ENCODE measurements around the gene ARFIP2.

ARFIP2 gene

GRCh38 chr11:6440906-6441358, 40.2 kb downstream of the ARFIP2 start, which contains the start of gene HPX:
Gene HPX (minus strand): TSS chr11:6440987. CDS start chr11:6440963, 24 bp downstream.
- DNase-seq: no peak

- peak; percentile 70 to 76 for DNase-seq
Measured at GRCh38 chr11:6438979-6439571, 42.1 kb downstream of the ARFIP2 start.

GRCh38 chr11:6437993-6438392, 43.1 kb downstream of the ARFIP2 start:
- peak; percentile 65 to 77 for DNase-seq

GRCh38 chr11:6437423-6437822, 43.7 kb downstream of the ARFIP2 start:
- DNase-seq: no peak

GRCh38 chr11:6433998-6434660, 47.0 kb downstream of the ARFIP2 start:
- DNase-seq: no peak

- DNase-seq: no peak
Measured at GRCh38 chr11:6431861-6432260, 49.3 kb downstream of the ARFIP2 start.

GRCh38 chr11:6427516-6427915, 53.6 kb downstream of the ARFIP2 start:
- no peak for DNase-seq

Measured in inflammatory macrophage treated with lipopolysaccharide for 1 hour (primary cell).